A673 (cell line): ENCODE data around the gene MANSC4. TPM values are rescaled to one million over a fixed set of nuclear protein-coding genes. Genes with fewer than 3 reads are reported as not detected.

Experiments used
- BruUV-seq: library from RNA; stranded (reverse); fragments of 400-500 nt; replicated peaks from 2 replicates; lab custom pipeline; 2021; lab: Mats Ljungman, UMichigan
- CTCF ChIA-PET: fragments of 300-600 bp; sonication (Branson Sonifier 250); formaldehyde crosslinking; loops from one replicate; lab custom pipeline; 2022; ENCODE audit warnings: antibody characterized with exemption; lab: Charles Lee
- POLR2A ChIA-PET: fragments of 300-600 bp; sonication (Branson Sonifier 250); formaldehyde crosslinking; loops from one replicate; lab custom pipeline; 2022; ENCODE audit warnings: antibody characterized with exemption; ENCODE audit not compliant: low non-redundant PET; lab: Charles Lee
- DNase-seq: peaks from one replicate; pipeline ENCODE4 v3.0.0-alpha.2; 2015; ENCODE audit warnings: low spot score
- H3K27ac ChIP-seq: fragments of 200-600 bp; sonication (generic); 2 replicates; pipeline ENCODE4 v1.5.1; 2016; ENCODE audit warnings: mixed run types, low read depth, mild to moderate bottlenecking, mixed read lengths, antibody characterized with exemption, low read length; ENCODE audit not compliant: poor library complexity, severe bottlenecking
- H3K27me3 ChIP-seq: fragments of 200-600 bp; sonication (generic); replicated peaks from 2 replicates; pipeline ENCODE4 v1.6.1; 2017; ENCODE audit warnings: mixed run types, low read depth, mild to moderate bottlenecking, mixed read lengths, antibody characterized with exemption, low read length; ENCODE audit not compliant: insufficient read depth, poor library complexity
- H3K36me3 ChIP-seq: fragments of 200-600 bp; sonication (generic); 2 replicates; pipeline ENCODE4 v1.6.1; 2016; ENCODE audit warnings: mixed run types, mild to moderate bottlenecking, mixed read lengths, antibody characterized with exemption, low read length; ENCODE audit not compliant: insufficient read depth, poor library complexity, severe bottlenecking
- H3K4me1 ChIP-seq: fragments of 200-600 bp; sonication (generic); 2 replicates; pipeline ENCODE4 v1.6.1; 2017; ENCODE audit warnings: mixed run types, mild to moderate bottlenecking, mixed read lengths, antibody characterized with exemption, low read length; ENCODE audit not compliant: insufficient read depth, poor library complexity, severe bottlenecking
- H3K4me3 ChIP-seq: fragments of 200-600 bp; sonication (generic); 2 replicates; pipeline ENCODE4 v1.5.1; 2016; ENCODE audit warnings: low read depth, mixed run types, mild to moderate bottlenecking, mixed read lengths, low read length; ENCODE audit not compliant: poor library complexity, severe bottlenecking
- H3K9me3 ChIP-seq: fragments of 200-600 bp; sonication (generic); 2 replicates; pipeline ENCODE4 v1.6.1; 2016; ENCODE audit warnings: mixed run types, low read depth, mild to moderate bottlenecking, mixed read lengths, antibody characterized with exemption, low read length; ENCODE audit not compliant: poor library complexity, severe bottlenecking
- EZH2 ChIP-seq: fragments of 200-600 bp; sonication (generic); IDR thresholded peaks from 2 replicates; pipeline ENCODE4 v1.6.1; 2017; ENCODE audit warnings: borderline replicate concordance, low read depth, mild to moderate bottlenecking, mixed read lengths, antibody characterized with exemption, low read length; ENCODE audit not compliant: poor library complexity, severe bottlenecking
- intact Hi-C: fragments of 100-400 bp; cut with micrococcal nuclease; formaldehyde crosslinking; loops from one replicate; pipeline ENCODE4 v1.10.0; 2022; ENCODE audit not compliant: unreplicated experiment
- total RNA-seq: library from RNA; stranded (reverse); gene quantifications from 2 replicates; pipeline ENCODE4 v1.2.3, GENCODE V29; 2021
- TF ChIP-seq, protein P1 (sequence below): fragments of 300-800, 200-600 bp; sonication (generic); conservative IDR thresholded peaks from 2 replicates; pipeline ENCODE4 v1.5.1; 2017; ENCODE audit warnings: low read depth, mild to moderate bottlenecking, antibody characterized with exemption, low read length, moderate library complexity, mixed read lengths

The MANSC4 gene
- total RNA-seq, 1 experiment from 2014 or later = not detected

DNA sequence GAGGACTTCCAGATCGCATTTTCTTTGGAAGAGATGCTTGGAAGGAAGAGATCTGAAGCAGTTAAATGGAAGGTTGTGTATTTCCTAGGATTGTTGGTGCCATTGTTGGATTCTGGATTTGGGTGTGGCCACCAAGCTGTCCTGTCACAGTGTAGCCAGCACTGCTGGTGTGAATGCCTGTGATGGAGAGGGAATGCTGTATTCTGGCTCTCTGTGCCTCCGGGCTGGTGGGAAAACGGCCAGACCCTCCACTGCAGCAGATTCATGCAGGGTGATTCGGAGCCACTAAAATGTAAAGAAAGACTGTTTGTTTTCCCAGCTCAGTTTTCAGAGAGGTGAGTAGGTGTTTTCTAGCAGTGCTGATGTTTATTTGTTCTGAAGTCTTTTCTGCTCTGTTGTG lies 30.7 kb upstream of the MANSC4 start:
- POLR2A ChIA-PET = no interaction called here
- no TSS peak for BruUV-seq

GRCh38 chr12:27808841-27809240 lies 28.8 kb upstream of the MANSC4 start:
- no peak for TF ChIP-seq EZH2
- TF ChIP-seq, protein P1, sequence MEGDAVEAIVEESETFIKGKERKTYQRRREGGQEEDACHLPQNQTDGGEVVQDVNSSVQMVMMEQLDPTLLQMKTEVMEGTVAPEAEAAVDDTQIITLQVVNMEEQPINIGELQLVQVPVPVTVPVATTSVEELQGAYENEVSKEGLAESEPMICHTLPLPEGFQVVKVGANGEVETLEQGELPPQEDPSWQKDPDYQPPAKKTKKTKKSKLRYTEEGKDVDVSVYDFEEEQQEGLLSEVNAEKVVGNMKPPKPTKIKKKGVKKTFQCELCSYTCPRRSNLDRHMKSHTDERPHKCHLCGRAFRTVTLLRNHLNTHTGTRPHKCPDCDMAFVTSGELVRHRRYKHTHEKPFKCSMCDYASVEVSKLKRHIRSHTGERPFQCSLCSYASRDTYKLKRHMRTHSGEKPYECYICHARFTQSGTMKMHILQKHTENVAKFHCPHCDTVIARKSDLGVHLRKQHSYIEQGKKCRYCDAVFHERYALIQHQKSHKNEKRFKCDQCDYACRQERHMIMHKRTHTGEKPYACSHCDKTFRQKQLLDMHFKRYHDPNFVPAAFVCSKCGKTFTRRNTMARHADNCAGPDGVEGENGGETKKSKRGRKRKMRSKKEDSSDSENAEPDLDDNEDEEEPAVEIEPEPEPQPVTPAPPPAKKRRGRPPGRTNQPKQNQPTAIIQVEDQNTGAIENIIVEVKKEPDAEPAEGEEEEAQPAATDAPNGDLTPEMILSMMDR = no peak
- Histone ChIP-seq H3K27ac (no peak overlapping the region), H3K4me1 (no peaks in the 10 kb centered on the region), H3K27me3 (no peaks in the 10 kb centered on the region), H3K4me3 (no peak overlapping the region), H3K36me3 (no peaks in the 10 kb centered on the region), H3K9me3 (no peaks in the 10 kb centered on the region)
- no TSS peak for BruUV-seq
- CTCF ChIA-PET = no interaction called here
- no peak for DNase-seq
- POLR2A ChIA-PET = no interaction called here
- intact Hi-C loops = no loop called here

More for the DNA sequence above, 30.7 kb upstream of the MANSC4 start:
- peaks cover 6% of the 10 kb centered on the region for H3K4me1 ChIP-seq
- DNase-seq = no peak
- TF ChIP-seq, protein P1 = no peak
- no peak for TF ChIP-seq EZH2
- intact Hi-C loops = no loop called here
- no peaks in the 10 kb centered on the region for H3K27me3 ChIP-seq
- no peak overlapping the region for H3K27ac ChIP-seq
- H3K36me3 ChIP-seq = no peaks in the 10 kb centered on the region
- no peak overlapping the region for H3K4me3 ChIP-seq
- CTCF ChIA-PET = no interaction called here
- H3K9me3 ChIP-seq = no peaks in the 10 kb centered on the region

GRCh38 chr12:27807063-27807703 lies 27.1 kb upstream of the MANSC4 start:
- CTCF ChIA-PET = no interaction called here
- DNase-seq = no peak
- no peak for TF ChIP-seq EZH2
- TF ChIP-seq, protein P1 = no peak
- no peaks in the 10 kb centered on the region for H3K4me1 ChIP-seq
- intact Hi-C loops = no loop called here
- no peak overlapping the region for H3K4me3 ChIP-seq
- BruUV-seq = no TSS peak
- POLR2A ChIA-PET = no interaction called here
- no peaks in the 10 kb centered on the region for H3K36me3 ChIP-seq
- H3K27me3 ChIP-seq = no peaks in the 10 kb centered on the region
- H3K9me3 ChIP-seq = no peaks in the 10 kb centered on the region
- no peak overlapping the region for H3K27ac ChIP-seq
